Suprapubic skin (tissue), 3 donors: ENCODE measurements around the gene CPTP.

ENCODE experiments used
- EP300 ChIP-seq: sonication (generic); formaldehyde crosslinking; IDR thresholded peaks from one replicate; pipeline ENCODE4 v1.6.1; 2017; ENCODE audit warnings: antibody characterized with exemption
- TF ChIP-seq, protein P1 (sequence below), 2 donors: fragments of 200-600 bp in 1 of 2; fragments of 450-650 bp in 1 of 2; sonication (generic) in 1 of 2; IDR thresholded peaks; one replicate each; pipeline ENCODE4 v1.5.1; 2016 to 2019; ENCODE audit warnings: antibody characterized with exemption in 2 of 2, mild to moderate bottlenecking in 1 of 2, moderate library complexity in 1 of 2

DNA sequence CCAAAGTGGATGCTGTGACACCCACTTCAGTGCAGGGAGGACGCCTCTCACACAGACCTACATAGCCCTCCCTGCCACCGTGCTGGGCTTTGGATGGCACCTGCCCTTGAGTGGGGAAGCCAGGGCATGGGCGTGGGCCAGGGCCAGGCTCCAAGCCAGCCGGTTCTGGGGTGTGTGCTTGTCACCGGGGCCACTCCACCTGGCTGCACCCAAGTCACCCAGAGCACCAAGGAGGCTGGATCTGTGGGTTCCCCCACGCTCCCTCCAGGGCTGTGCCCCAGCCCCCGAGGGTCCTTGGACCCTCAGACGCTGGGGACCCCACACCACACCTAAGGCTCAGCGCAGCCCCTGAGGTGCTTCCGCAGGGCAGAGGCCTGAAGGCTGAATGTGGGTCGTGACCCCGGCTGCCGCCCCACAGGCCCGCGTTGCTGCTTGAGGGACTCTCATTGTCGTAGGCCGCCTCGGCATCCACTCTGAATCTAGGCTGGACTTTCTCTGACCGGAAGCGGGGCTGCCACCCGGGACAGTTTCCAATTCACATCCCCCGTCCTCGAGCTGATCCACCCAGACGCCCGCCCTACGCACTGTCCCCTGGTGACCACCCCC is 32.3 kb downstream of the CPTP start:
- TF ChIP-seq, protein P1, sequence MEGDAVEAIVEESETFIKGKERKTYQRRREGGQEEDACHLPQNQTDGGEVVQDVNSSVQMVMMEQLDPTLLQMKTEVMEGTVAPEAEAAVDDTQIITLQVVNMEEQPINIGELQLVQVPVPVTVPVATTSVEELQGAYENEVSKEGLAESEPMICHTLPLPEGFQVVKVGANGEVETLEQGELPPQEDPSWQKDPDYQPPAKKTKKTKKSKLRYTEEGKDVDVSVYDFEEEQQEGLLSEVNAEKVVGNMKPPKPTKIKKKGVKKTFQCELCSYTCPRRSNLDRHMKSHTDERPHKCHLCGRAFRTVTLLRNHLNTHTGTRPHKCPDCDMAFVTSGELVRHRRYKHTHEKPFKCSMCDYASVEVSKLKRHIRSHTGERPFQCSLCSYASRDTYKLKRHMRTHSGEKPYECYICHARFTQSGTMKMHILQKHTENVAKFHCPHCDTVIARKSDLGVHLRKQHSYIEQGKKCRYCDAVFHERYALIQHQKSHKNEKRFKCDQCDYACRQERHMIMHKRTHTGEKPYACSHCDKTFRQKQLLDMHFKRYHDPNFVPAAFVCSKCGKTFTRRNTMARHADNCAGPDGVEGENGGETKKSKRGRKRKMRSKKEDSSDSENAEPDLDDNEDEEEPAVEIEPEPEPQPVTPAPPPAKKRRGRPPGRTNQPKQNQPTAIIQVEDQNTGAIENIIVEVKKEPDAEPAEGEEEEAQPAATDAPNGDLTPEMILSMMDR (IDR thresholded peaks at IDR 0.05), result no peak
- TF ChIP-seq EP300, result no peak
